HepG2 (cell line): ENCODE results near the gene SHROOM2. TPM values are rescaled to one million over a fixed set of nuclear protein-coding genes. Genes with fewer than 3 reads are reported as not detected.

Source experiments
- ATAC-seq: fragments of 200-7000 bp; cut with Tn5 transposase; 3 replicates; pipeline ENCODE4 v1.9.1; 2020; ENCODE audit warnings: mild to moderate bottlenecking, moderate library complexity
- BruUV-seq: library from RNA; stranded (reverse); fragments of 400-500 nt; replicated peaks from 2 replicates; lab custom pipeline; 2021; lab: Mats Ljungman, UMichigan
- CTCF ChIA-PET: fragments of 300-600 bp; formaldehyde crosslinking; extraction: SDS; loops from one replicate; lab custom pipeline; 2021; ENCODE audit warnings: low total read pairs, inconsistent platforms, low intra/inter-chr PET ratio; lab: Yijun Ruan, JAX
- POLR2A ChIA-PET: fragments of 350-600 bp; sonication (Branson Sonifier 250); formaldehyde crosslinking; loops from one replicate; lab custom pipeline; 2020; ENCODE audit warnings: antibody characterized with exemption, inconsistent platforms; lab: Yijun Ruan, JAX
- DNase-seq: peaks from one replicate; pipeline ENCODE4 v3.0.0-alpha.2; 2015; ENCODE audit warnings: low spot score
- FAIRE-seq: peaks from 3 replicates; lab custom pipeline; 2011; peaks lifted over from hg19 to GRCh38; lab: Jason Lieb, UNC
- H2AFZ ChIP-seq: one replicate; pipeline ENCODE4 v1.6.1; 2011; ENCODE audit warnings: low read length, inconsistent platforms
- H3K27ac ChIP-seq: fragments of 300-600 bp; 3 replicates; pipeline ENCODE4 v1.8.0; 2011; ENCODE audit warnings: mixed run types, mild to moderate bottlenecking, mixed read lengths, low read length, inconsistent platforms; ENCODE audit not compliant: insufficient read depth; ENCODE audit errors: extremely low read length
- H3K27me3 ChIP-seq, 2 experiments: fragments of 200-600 bp in 1 of 2; 2 replicates in 1 of 2; 3 replicates in 1 of 2; pipeline versions ENCODE4 v1.6.0 to v1.8.0; 2011; ENCODE audit warnings: low read length in 2 of 2, mild to moderate bottlenecking in 2 of 2, moderate library complexity in 2 of 2, inconsistent platforms in 1 of 2; ENCODE audit not compliant: insufficient read depth in 2 of 2, control insufficient read depth in 1 of 2
- H3K36me3 ChIP-seq, 2 experiments: fragments of 200-600 bp in 1 of 2; replicated peaks in 1 of 2; 2 replicates in 1 of 2; 3 replicates in 1 of 2; pipeline versions ENCODE4 v1.5.1 to v1.8.0; 2011; ENCODE audit warnings: low read length in 2 of 2, inconsistent platforms in 1 of 2; ENCODE audit not compliant: insufficient read depth in 2 of 2, control insufficient read depth in 1 of 2
- H3K4me1 ChIP-seq: 2 replicates; pipeline ENCODE4 v1.5.1; 2012; ENCODE audit warnings: low read length, inconsistent platforms; ENCODE audit not compliant: insufficient read depth
- H3K4me2 ChIP-seq: 2 replicates; pipeline ENCODE4 v1.6.0; 2011; ENCODE audit warnings: low read depth, low read length, inconsistent platforms
- H3K4me3 ChIP-seq, 3 experiments: fragments of 200-600 bp in 1 of 3; sonication (generic), shearing (Covaris generic) in 1 of 3; replicated peaks in 1 of 3; 2 replicates each; pipeline ENCODE4 v1.5.1; 2011 to 2016; ENCODE audit warnings: low read length in 3 of 3, inconsistent platforms in 2 of 3, low read depth in 2 of 3, mild to moderate bottlenecking in 2 of 3, control low read depth in 1 of 3, mixed read lengths in 1 of 3; ENCODE audit not compliant: insufficient read depth in 1 of 3
- H3K79me2 ChIP-seq: one replicate; pipeline ENCODE4 v1.6.1; 2011; ENCODE audit warnings: low read length, inconsistent platforms; ENCODE audit not compliant: insufficient read depth
- H3K9ac ChIP-seq: 2 replicates; pipeline ENCODE4 v1.6.0; 2011; ENCODE audit warnings: mild to moderate bottlenecking, low read depth, low read length, inconsistent platforms; ENCODE audit not compliant: insufficient read depth
- H3K9me3 ChIP-seq: 2 replicates; pipeline ENCODE4 v1.5.1; 2012; ENCODE audit warnings: mild to moderate bottlenecking, low read length
- H4K20me1 ChIP-seq: 2 replicates; pipeline ENCODE4 v1.6.0; 2011; ENCODE audit warnings: inconsistent platforms, mild to moderate bottlenecking, low read length, moderate library complexity; ENCODE audit not compliant: insufficient read depth
- HMGA1 ChIP-seq: sonication (generic); formaldehyde crosslinking; conservative IDR thresholded peaks from 2 replicates; pipeline ENCODE4 v1.4.0; 2020; ENCODE audit warnings: missing genetic modification reagents
- HNRNPK ChIP-seq: fragments of 200-400 bp; formaldehyde crosslinking; IDR thresholded peaks from 2 replicates; pipeline ENCODE4 v1.6.1; 2018; ENCODE audit warnings: low read length, low read depth, moderate library complexity, mild to moderate bottlenecking; ENCODE audit not compliant: poor library complexity, severe bottlenecking
- HNRNPL ChIP-seq: fragments of 200-400 bp; formaldehyde crosslinking; IDR thresholded peaks from 2 replicates; pipeline ENCODE4 v1.6.1; 2017; ENCODE audit warnings: mild to moderate bottlenecking, low read depth, low read length
- HNRNPLL ChIP-seq: fragments of 200-400 bp; formaldehyde crosslinking; IDR thresholded peaks from 2 replicates; pipeline ENCODE4 v1.6.1; 2017; ENCODE audit warnings: mild to moderate bottlenecking, low read depth, low read length; ENCODE audit not compliant: poor library complexity, severe bottlenecking
- IKZF4 ChIP-seq: sonication (generic); formaldehyde crosslinking; IDR thresholded peaks from 2 replicates; pipeline ENCODE4 v1.5.1; 2020; ENCODE audit warnings: borderline replicate concordance, mild to moderate bottlenecking, low read depth, missing genetic modification reagents; ENCODE audit errors: not compliant biosample characterization
- JUND ChIP-seq: sonication (generic); formaldehyde crosslinking; IDR thresholded peaks from 2 replicates; pipeline ENCODE4 v1.8.0; 2022; ENCODE audit warnings: mild to moderate bottlenecking, missing genetic modification reagents
- KLF6 ChIP-seq: IDR thresholded peaks from 2 replicates; pipeline ENCODE4 v1.8.0; 2016; ENCODE audit warnings: missing biosample characterization, missing genetic modification reagents
- MTA1 ChIP-seq: sonication (generic); formaldehyde crosslinking; IDR thresholded peaks from 2 replicates; pipeline ENCODE4 v1.4.0; 2020; ENCODE audit warnings: missing genetic modification reagents, mild to moderate bottlenecking, borderline replicate concordance
- PHB2 ChIP-seq: fragments of 450-650 bp; IDR thresholded peaks from 2 replicates; pipeline ENCODE4 v1.6.1; 2018; ENCODE audit not compliant: partially characterized antibody
- PHF21A ChIP-seq: sonication (generic); formaldehyde crosslinking; IDR thresholded peaks from 2 replicates; pipeline ENCODE4 v1.5.0; 2020; ENCODE audit warnings: mild to moderate bottlenecking, missing genetic modification reagents
- ZKSCAN1 ChIP-seq: fragments of 150-350 bp; IDR thresholded peaks from 2 replicates; pipeline ENCODE4 v1.6.1; 2014; ENCODE audit warnings: low read length
- ZNF296 ChIP-seq: sonication (generic); formaldehyde crosslinking; conservative IDR thresholded peaks from 2 replicates; pipeline ENCODE4 v1.5.0; 2020; ENCODE audit warnings: mild to moderate bottlenecking, missing genetic modification reagents
- ZNF619 ChIP-seq: sonication (generic); formaldehyde crosslinking; IDR thresholded peaks from 2 replicates; pipeline ENCODE4 v1.4.0; 2020; ENCODE audit warnings: mild to moderate bottlenecking, missing genetic modification reagents
- WGBS: methylation state at CpG from one replicate; pipeline ENCODE4 v1.1.6; 2017; ENCODE audit warnings: low lambda C conversion rate; 5-methylcytosine and 5-hydroxymethylcytosine counted together
- in situ Hi-C: cut with HindIII; loops from 2 replicates; pipeline ENCODE4 v1.10.0; 2017; ENCODE audit warnings: low pct_unique_long_range_greater_than_20kb; ENCODE audit not compliant: extremely low pct_ligation_motif_present
- intact Hi-C: fragments of 100-400 bp; cut with micrococcal nuclease; formaldehyde crosslinking; loops from one replicate; pipeline ENCODE4 v1.10.0; 2022; ENCODE audit not compliant: unreplicated experiment
- polyA plus RNA-seq, 8 experiments: library from polyadenylated mRNA; depleted of rRNA in 3 of 8; stranded (reverse) in 7 of 8; unstranded in 1 of 8; fragments of >200 nt; fragmentation: Illumina TruSeq in 4 of 8; extraction: Trizol in 4 of 8; gene quantifications; 2 replicates each; pipeline versions ENCODE4 v1.2.1 to v1.2.3, GENCODE V29; 2011 to 2016; ENCODE audit warnings: low read depth in 4 of 8, missing spikeins in 1 of 8, mixed read lengths in 1 of 8; ENCODE audit not compliant: insufficient read depth in 1 of 8
- total RNA-seq, 5 experiments: library from RNA; depleted of rRNA; stranded (reverse); fragments of >200 nt; fragmentation: Illumina TruSeq; extraction: Trizol; gene quantifications; 2 replicates each; pipeline ENCODE4 v1.2.3, GENCODE V29; 2016; ENCODE audit warnings: low read depth in 1 of 5

Gene SHROOM2
- total and polyA plus RNA-seq, 2 of the 13 experiments (the other 11 are each of a cell fraction or from before 2014, with no cell fraction given) = 0.92 to 1.4 TPM

GRCh38 chrX:9966775-9967408, 180.7 kb downstream of the SHROOM2 start, which contains the start of gene CLDN34:
TSS of gene CLDN34 (plus strand) at chrX:9967358. CDS start at chrX:9967358, 0 bp downstream.
- H3K4me3 ChIP-seq = no peak within 1 kb of the TSS
- 90% methylated on average over 9 of the region's 16 CpGs for WGBS
- H3K27ac ChIP-seq = no peak within 1 kb of the TSS
- no TSS peak for BruUV-seq
- intact Hi-C loops (no loop called here), in situ Hi-C loops (no loop called here)
- H3K9ac ChIP-seq = no peak within 1 kb of the TSS
- FAIRE-seq (no peak), ATAC-seq (no peak), DNase-seq (no peak)
- CTCF ChIA-PET = no interaction called here
- H3K4me2 ChIP-seq = no peak within 1 kb of the TSS
- H3K36me3 ChIP-seq = no peaks in the 10 kb centered on the region
- H3K4me1 ChIP-seq = no peaks in the 10 kb centered on the region
- no peak within 1 kb of the TSS for H2AFZ ChIP-seq
- H3K79me2 ChIP-seq = no peaks in the 10 kb centered on the region
- H3K27me3 ChIP-seq = no peaks in the 10 kb centered on the region
- H4K20me1 ChIP-seq = no peaks in the 10 kb centered on the region
- TF ChIP-seq HNRNPK (no peak), MTA1 (CRISPR knock-in tag) (no peak), ZNF296 (CRISPR knock-in tag) (no peak), HNRNPLL (no peak), JUND (CRISPR knock-in tag) (no peak), HMGA1 (no peak), IKZF4 (CRISPR knock-in tag) (no peak), ZKSCAN1 (no peak), PHB2 (no peak), ZNF619 (CRISPR knock-in tag) (no peak), PHF21A (CRISPR knock-in tag) (no peak), HNRNPL (no peak), KLF6 (no peak)
- POLR2A ChIA-PET = no interaction called here
- no peaks in the 10 kb centered on the region for H3K9me3 ChIP-seq
